ENCODE measurements around the gene EXOC4.

EXOC4 gene

DNA sequence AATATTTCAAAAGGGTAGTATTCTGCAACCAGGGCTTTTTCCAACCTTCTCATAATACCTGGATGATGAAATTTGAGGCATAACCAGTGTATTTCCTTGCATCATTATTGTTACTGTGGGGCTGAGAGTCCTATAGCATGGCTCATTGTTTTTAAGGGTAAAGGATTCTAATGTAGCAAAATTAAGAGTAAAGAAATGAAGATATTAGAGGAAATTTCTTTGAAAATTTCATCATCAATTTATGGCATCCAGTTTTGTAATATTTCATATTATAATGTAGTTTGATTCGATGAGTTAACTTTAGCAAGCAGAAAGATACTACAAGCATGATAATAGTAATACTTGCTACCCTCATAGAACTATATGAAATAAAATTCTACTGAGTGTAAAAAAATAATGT, 486.9 kb downstream of the EXOC4 start:
- no peak overlapping the region for H3K4me3 ChIP-seq (ENCODE audit: low read depth, low read length)

DNA sequence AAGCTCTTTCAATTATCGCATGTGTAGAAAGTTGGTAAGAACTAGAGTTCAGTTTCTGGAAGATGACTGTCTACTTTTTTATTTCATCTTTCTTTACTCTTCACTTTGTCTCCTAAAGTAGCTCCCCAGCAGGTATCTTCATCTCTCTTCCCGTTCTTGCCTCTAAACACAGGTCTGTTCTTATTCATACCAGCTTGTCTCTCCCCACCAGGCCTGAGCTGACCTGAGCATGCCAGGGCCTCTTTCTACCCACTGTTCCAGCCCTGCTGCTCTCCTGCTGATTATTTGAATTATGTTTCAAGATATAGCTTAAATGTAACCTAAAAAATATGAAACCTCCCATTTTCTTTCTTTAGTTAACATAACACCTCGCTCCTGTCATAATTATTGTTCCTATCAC, 488.2 kb downstream of the EXOC4 start:
- H3K4me3 ChIP-seq (ENCODE audit: low read depth, low read length) = no peak overlapping the region

DNA sequence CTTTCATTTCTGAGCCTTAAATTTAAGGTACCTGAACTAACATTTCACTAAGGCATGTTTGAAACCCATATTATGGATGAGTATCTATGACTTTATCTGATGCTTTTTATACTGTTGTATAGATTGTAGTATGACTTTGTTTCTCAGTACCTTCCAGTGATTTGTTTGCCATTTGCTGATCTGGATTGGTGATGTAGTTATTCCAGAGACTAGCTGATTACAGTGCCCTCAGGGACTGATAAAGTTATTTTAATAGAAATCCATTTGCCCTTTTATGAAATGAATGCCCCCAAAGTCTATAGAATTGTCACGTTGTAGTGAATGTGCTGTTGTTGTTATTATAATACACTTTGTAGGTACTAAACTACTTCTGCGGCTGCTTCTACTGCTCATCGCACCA, 488.8 kb downstream of the EXOC4 start:
- no peak overlapping the region for H3K4me3 ChIP-seq (ENCODE audit: low read depth, low read length)

DNA sequence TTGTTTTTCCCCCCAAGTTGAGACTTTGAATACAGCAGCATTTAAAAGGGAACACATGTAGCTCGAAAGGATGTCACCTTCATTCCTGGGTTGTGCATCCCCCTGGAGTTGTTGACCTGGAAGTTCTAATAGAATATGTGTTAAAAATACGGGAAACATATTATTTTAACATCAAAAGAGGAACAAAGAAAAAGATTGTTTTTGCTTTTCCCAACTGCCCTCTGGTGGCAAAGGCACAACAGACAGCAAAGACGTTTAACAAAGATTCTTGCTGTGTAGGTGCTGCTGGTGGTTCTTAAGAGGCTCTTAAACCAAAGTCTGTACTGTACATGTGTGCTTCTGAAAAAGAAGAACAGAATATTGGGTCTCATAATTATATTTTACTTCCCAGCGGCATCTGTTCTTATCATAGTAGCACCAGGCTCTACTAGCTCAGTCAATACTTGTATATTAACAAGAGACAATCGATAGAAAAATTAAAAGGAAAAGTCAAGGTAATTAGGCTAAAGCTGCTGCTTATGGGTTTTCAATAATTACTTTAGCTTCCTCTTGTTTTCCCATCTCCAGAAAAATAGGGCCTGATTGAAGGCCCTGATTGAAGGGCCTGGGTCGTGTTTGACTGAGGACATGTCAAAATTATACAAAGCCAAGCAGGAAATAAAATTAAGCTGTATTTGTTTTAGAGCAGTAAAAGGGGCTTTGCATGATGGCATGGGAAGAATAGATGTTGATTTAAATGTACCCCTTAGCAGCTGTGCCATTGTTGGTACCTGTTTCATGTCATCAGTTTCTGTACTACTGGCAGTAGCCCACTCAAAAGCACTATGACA, 490.0 kb downstream of the EXOC4 start:
- no peak overlapping the region for H3K4me3 ChIP-seq (ENCODE audit: low read depth, low read length)

DNA sequence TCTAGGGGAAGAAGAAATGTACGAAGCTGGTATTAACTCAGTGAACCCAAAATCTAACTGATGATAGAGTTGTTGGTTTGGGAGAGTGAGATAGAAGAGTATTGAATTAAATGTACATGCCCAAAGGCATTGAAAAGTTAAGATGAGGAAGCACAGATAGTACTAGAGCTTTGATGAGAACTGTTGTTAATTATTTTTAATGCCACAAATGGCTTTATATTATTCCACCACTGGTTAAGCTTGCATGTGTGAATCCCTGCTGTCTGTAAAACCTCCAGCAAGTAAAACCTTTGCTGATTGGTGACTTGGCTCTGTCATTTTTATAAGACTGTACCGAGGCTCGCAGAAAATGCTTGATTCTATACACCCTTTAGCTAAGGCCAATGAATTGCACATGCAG, 491.6 kb downstream of the EXOC4 start:
- H3K4me3 ChIP-seq (ENCODE audit: low read depth, low read length) = no peak overlapping the region

DNA sequence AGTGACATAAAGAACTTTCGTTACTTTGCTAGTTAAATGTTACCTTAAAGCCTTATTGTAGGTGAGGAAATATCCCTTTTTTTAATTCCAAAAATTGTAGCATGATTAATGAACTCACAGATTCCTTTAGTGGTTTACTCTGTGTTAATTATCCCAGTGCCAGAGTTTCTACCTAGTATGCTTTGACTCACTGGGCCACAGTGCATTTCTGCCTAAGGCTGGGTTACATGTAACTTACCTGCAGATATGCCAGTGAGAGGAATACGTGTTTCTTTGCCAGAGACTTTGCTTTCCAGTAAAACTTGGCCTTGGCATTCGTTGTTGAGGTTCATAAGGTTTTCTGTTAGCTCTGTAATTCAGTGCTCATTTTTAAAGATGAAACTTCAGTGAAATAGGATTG, 493.4 kb downstream of the EXOC4 start:
- H3K4me3 ChIP-seq (ENCODE audit: low read depth, low read length) = no peak overlapping the region

DNA sequence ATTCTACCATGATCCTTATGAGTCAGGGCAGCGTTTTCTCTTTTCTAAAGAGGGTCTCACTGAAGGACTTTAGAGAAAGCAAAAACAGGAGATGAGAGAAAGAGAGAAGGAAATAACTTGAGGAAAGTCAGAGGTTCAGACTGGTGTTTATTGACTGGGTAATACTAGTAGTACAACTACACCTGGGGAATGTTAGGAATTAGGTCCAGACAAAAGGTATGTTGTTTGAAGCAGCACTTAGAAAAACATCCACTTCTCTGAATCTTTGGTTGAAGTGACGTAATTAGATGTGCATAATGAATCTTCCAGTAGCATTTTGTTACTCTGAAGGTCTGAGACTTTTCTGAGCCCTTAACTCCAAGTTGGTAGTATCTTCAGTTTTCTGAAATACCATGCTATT, 494.0 kb downstream of the EXOC4 start:
- no peak overlapping the region for H3K4me3 ChIP-seq (ENCODE audit: low read depth, low read length)

DNA sequence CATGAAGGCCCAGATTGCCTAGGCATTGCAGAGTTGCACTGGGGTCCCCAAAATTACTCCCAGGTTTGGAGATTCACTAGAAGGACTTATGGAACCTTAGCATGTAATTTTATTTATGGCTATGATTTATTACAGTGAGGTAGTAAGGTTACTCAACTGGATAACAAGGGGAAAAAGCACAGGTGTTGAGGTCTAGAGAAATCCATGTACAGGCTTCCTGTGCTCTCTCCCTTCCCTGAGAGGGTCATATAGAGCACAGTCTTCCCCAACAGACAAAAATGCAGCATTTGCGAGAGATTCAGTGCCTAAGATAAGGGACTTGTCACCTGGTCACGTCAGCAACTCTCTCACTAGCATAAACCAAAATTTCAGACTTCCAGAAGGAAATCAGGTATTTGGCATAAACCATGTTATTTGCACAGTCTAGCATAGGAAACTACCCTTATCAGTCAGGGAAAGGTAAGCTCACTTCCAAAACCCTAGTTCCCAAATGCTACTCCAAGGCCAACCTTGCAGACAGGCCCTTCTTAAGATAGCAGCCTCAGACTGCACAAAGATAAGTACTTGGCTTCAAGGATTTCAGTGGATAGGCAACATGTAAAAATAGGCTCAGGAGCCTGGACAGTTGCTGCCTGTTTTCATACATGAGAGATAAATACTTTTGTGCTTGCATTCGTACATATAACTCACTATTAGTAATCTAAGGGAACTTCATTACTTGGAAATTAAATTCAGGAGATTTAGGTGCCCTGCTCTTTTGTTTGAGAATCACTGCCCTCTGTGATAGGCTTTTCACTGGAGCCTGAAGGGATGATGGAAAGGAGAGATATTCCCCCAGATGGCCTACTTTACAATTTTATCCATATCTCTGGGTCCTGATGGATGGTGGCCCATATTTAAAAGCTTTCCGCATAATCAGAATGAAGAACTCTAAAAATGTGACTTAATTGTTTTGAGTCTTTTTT, 495.8 kb downstream of the EXOC4 start:
- H3K4me3 ChIP-seq (ENCODE audit: low read depth, low read length) = no peak overlapping the region

DNA sequence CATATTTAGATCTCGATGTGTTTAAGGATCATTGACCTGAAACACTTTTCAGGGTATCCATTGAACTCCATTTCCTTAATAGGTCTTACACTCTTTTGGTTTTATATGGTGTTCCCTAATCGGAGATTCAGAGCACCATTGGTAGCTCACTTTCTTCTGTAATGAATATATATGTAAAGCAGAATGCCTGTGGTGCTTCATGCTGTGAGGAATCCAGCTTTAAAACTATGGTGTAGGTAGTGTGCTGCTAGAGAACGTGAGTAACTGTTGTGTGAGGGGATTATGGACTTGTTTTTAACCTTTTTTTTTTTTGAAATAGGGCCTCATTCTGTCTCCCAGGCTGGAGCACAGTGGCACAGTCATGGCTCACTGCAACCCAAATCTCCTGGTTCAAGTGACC, 497.4 kb downstream of the EXOC4 start:
- H3K4me3 ChIP-seq (ENCODE audit: low read depth, low read length) = no peak overlapping the region

DNA sequence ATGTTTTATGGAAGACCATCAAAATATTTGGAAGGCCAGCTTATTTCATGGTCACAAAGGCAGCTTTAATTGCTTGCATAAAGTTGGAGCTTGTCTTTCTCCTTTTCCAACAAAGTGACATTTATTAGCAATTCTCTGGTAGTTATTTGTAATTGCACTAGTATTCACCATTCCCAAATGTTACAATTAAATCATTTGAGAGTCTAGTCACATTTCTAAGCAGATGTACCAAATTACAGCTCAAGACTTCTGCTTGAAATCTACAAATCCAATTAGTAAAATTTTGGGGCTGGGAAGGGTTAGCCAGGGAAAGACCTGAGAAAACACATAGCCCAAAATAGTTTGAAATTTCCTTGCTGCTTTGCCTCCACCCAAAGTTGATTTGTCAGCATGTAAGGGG, 498.2 kb downstream of the EXOC4 start:
- H3K4me3 ChIP-seq (ENCODE audit: low read depth, low read length) = no peak overlapping the region

DNA sequence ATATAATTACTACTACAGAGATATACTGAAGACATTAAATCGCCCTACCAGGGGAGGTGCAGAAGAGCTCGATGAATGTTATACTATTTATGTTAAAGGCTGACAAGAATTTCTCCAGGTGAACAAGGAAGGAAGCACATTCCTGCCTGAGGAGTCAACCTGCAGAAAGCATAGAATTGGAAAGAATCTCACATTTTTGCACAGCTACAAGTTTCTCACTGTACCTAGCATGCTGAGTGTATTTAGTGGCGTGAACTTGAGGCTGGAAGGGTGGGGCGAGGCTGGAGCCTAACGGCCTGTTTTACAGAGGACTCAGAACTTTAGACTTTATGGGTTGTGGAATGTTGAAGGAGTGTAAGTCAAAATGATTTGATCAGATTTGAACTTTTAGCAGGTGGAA, 500.6 kb downstream of the EXOC4 start:
- no peak overlapping the region for H3K4me3 ChIP-seq (ENCODE audit: low read depth, low read length)

DNA sequence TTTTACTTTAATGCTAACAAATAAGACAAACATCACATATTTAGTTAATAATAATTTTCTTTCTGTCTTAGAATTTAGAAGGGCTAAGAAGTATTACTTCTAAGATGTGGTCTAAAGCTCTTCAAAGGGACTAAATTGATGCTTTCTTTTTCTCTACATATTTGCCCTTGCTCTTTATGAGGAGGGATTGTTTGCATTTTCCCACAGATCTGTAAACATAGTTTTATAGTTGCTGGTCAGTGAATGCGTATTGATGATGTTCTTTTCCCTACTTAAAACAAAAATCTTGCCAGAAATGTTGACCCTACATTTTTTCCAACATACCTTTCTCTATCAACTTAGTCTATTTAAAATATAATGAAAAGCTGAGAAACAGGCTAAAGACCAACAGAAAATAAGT, 501.8 kb downstream of the EXOC4 start:
- H3K4me3 ChIP-seq (ENCODE audit: low read depth, low read length) = no peak overlapping the region

DNA sequence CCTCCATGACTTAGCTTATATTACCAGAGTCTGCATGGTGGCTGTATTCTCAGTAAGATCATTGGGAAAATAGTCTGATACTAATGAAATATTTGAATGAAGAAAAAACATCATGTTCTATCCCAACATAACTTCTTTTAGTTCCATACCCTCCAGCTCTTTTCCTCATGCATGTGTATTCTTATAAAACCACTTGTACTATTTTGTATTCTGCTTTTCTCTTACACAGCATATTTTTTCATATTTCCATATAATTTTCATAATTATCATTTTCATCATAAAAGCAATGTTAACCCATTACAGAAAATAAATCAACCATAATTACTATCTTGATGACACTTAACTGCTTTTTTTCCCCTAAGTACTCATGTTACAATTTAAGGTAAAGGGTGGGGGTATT, 503.0 kb downstream of the EXOC4 start:
- H3K4me3 ChIP-seq (ENCODE audit: low read depth, low read length) = no peak overlapping the region

DNA sequence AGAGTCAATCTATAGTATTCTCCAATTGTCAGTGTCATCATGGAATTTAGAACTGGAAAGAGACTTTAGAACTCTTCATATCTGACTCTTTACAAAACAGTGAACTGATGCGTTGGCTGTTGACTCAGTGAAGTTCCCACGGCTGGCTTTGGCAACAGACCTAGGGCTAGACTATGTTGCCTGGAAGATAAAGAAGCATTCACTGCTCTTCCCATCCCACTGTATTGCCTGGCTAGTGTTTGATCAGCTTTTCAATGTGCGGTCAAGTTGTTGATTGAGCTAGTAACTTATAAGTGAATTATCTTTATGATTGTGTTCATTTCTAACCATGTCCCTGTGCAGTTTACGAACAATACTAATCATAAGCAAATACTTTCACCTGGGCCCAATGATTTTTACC, 508.6 kb downstream of the EXOC4 start:
- H3K4me3 ChIP-seq (ENCODE audit: low read depth, low read length) = no peak overlapping the region

DNA sequence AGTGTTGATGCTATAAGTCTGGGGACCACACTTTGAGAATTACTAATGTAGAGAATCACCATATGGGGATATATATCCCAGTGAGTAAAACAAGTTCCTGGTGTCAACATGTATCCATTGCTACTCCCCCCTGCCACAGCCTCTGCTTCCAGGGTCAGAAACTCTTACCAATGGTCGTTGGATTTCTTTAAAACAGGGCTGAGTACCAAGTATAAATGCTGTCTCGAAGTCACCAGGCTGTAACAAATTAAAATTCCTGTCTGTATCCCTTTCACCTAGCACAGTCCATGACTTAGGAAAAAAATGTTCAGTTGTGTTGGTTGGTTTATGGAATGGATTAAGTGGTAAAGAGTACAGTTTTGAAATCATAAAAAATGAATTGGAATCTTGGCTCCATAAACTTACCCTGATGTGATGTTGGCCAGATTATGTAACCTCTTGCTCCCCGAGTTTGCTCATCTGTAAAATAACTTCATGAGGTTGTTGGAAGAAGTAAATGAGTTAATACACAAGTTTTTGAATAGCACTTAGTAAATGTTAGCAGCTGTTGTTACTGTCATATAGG, 510.3 kb downstream of the EXOC4 start:
- no peak overlapping the region for H3K4me3 ChIP-seq (ENCODE audit: low read depth, low read length)

DNA sequence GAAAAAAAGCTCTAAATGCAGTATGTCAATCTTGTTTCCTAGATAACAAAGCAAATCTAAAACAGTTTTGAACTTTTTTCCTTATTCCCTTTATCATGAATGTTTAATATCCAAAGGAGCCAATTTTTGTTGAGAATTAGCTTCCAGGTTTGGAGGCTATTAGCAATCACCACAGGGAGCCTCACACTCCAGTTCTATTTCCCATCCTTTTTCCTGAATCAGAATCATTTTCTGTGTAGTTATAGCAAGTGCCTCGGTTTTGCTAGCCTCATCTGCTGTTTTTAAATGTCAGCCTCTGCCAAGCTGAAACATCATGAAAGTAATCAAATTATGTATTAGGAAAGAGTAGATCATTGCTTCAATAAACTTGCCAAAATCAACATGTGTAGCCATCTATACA, 516.8 kb downstream of the EXOC4 start:
- no peak overlapping the region for H3K4me3 ChIP-seq (ENCODE audit: low read depth, low read length)

DNA sequence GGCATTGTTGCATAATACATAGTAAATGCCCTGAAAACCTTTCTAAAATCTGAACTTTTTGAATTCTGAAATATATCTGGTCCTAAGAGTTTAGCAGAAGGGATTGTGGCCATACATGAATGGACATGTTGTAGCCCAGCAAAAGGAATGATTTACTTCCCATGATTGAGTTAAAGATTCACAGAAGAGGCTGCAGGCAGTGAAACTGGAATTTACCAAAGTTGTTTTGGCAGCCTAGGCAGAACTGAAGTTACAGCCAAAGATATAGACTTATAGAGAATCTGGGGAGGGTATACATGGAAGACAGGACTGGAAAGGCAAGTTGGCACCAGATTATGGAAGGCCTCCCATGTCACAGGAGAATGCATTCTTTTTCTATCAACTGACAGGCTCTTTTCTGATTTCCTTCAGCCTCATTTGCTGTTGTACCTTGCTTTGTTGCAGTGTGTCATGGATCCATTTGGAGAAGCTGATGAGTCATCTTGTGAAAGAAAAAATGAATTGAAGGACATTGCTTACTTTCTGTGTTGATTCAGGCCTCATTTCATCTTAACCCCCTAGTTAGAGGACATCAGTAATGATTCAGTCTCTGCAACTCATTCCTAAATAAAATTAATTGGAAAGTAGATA, 518.1 kb downstream of the EXOC4 start:
- no peak overlapping the region for H3K4me3 ChIP-seq (ENCODE audit: low read depth, low read length)

DNA sequence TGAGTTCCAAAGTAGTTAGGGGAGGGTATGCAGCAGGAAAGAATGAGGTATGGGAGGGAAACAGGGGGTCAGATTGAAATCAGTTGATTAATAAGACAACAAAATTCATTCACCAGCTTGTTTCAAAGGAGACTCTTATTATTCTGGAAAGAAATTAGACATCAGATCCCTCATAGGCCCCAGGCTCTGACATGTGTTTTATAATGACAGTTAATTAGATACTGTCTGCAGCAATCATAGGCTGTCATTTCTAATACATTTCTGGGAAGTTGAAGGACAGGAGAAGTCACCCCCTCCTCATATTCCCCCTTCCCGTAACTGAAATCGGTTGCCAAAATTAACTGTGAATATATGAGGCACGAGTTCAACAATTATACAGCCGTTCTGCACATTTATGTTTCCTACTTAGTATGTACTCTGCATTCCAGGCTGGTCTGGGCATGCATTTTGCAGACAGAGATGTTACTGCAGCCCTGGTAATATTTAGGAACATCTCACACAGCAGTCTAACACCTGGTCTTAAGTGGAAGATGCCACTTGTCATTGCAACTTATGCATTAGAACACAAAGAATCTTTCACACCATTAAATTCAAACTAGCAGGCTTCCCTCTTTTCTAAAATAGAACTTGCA, 519.0 kb downstream of the EXOC4 start:
- H3K4me3 ChIP-seq (ENCODE audit: low read depth, low read length) = no peak overlapping the region

DNA sequence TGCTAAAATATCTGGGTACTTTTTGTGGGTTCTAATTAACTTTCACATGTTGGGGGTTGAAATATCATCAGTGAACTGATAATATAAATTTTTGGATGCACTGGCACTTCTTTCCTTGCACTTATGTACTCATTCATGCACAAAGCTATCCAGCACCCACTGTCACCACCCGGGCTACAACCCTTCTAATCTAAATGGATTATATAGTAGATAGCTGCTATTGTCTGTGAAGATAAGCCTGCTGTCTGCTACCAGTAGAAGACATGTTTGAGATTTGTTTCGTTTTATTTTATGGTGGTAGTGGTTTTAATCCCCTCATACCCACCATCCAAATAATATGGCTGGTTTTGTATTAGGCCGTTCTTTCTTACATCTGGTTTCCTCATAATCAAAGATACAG, 520.7 kb downstream of the EXOC4 start:
- H3K4me3 ChIP-seq (ENCODE audit: low read depth, low read length) = no peak overlapping the region

DNA sequence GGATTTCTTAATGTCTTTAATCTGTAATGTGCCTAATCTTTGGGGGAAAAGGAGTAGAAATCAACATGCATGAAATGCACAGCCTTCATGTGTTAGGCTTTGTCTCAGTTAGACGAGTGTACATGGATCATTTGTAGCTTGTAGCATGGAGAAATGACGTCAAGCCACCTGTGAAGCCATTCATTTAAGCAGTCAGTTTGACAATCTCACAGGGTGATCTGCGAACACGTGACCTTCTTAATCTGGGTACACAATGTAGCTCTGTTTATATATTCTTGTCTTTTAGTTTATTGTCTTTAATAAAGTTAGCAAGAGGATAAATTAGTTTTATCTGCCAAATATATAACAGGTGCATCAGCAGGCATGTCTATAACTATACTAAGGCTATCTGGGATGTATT, 522.3 kb downstream of the EXOC4 start:
- H3K4me3 ChIP-seq (ENCODE audit: low read depth, low read length) = no peak overlapping the region

DNA sequence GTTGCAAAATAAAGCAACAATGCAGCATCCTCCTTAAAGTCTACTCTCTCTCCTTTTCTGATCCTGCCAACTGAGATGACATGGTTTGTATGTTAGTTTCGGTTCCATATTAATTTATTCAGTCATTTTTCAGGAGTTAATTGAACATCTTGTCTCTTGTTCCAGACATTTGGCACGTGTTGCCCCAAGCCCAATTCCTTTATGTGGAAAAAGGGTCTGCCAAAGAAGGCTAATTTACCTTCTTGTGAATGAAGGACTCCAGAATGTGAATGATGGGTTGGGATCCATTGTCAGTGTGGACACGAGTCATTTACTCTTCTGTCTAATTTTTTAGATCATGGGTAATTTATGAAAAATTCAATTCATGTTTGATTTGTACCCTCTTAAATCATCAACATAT, 523.4 kb downstream of the EXOC4 start:
- no peak overlapping the region for H3K4me3 ChIP-seq (ENCODE audit: low read depth, low read length)

Measured in iPS-11a (cell line).